ENCODE measurements around the gene KIRREL3.

Gene KIRREL3

DNA sequence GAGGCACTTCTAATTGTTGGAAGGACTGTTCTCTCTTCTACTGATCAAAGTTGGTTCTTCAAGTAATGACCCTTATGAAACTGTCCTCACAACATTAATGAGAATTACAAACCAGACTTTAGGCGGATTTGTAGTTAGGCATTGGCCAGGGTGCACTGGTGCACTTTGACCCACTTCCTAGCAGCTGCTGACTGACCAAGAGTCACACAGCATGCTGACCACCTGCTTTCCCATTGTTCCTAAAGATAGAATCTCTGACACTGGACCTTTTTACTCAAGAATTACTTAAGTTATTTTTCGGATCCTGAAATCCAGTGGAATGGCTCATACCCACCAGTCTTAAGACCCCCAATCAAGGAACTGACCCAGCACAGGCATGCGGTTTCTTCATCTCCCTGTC, 381.1 kb downstream of the KIRREL3 start:
- no peak for DNase-seq (ENCODE audit: low read depth, low spot score)
- no peak for TF ChIP-seq CTCF (IDR thresholded peaks at IDR 0.05; ENCODE audit: low read depth, low read length)
- in situ Hi-C loops (cut with HindIII; ENCODE audit: low sequenced_read_pairs): no loop called here

DNA sequence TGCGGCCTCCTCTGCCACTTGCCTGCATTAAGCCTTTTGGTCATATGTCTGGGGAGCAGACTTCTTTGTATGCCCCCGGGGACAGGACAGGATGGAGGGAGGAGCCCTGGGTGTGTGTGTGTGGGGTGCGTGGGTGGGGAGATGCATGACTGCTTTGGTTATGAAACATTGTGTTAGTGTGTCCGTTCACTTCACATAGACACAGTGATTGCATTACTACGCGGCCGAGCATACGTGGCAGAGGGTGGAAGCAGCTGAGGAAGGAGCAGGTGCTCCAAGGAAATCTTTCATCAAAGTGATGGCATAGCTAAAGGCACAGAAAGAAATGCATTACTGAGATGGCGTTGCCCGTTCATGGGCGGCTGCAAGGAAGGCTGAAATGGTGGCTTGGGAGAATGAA, 384.7 kb downstream of the KIRREL3 start:
- DNase-seq (ENCODE audit: low read depth, low spot score): no peak
- H3K4me3 ChIP-seq (ENCODE audit: low read depth, low read length): no peak overlapping the region
- TF ChIP-seq CTCF (IDR thresholded peaks at IDR 0.05; ENCODE audit: low read depth, low read length): no peak
- in situ Hi-C loops (cut with HindIII; ENCODE audit: low sequenced_read_pairs): no loop called here

More for the DNA sequence above, 381.1 kb downstream of the KIRREL3 start:
- H3K4me3 ChIP-seq (ENCODE audit: low read depth, low read length): no peak overlapping the region

DNA sequence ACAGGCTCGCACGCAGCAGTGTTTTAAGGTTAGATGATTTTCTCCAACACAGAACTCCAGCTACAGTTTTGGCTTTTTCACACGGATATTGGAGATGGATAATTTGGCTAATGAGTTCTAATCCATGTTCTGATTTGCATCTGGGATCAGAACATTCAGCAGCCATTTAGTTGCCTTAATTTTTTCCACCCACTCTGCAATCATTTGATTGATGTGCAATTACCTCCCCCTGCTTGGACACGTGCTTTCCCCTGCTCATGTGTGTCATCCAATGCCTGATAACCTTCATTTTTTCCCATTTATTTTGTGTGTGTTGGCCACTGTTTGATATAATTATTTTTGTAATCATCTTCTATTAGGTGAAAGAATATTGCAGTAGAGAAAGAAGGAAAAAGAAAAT, 387.3 kb downstream of the KIRREL3 start:
- H3K4me3 ChIP-seq (ENCODE audit: low read depth, low read length): no peak overlapping the region
- no peak for TF ChIP-seq CTCF (IDR thresholded peaks at IDR 0.05; ENCODE audit: low read depth, low read length)
- in situ Hi-C loops (cut with HindIII; ENCODE audit: low sequenced_read_pairs): no loop called here
- no peak for DNase-seq (ENCODE audit: low read depth, low spot score)

GRCh38 chr11:126612671-126613070, 387.9 kb downstream of the KIRREL3 start:
- H3K4me3 ChIP-seq (ENCODE audit: low read depth, low read length): no peak overlapping the region
- in situ Hi-C loops (cut with HindIII; ENCODE audit: low sequenced_read_pairs): no loop called here
- no peak for DNase-seq (ENCODE audit: low read depth, low spot score)
- no peak for TF ChIP-seq CTCF (IDR thresholded peaks at IDR 0.05; ENCODE audit: low read depth, low read length)

- in situ Hi-C loops (cut with HindIII; ENCODE audit: low sequenced_read_pairs): no loop called here
- TF ChIP-seq CTCF (IDR thresholded peaks at IDR 0.05; ENCODE audit: low read depth, low read length): no peak
- DNase-seq (ENCODE audit: low read depth, low spot score): no peak
- H3K4me3 ChIP-seq (ENCODE audit: low read depth, low read length): no peak overlapping the region
These were observed 389.1 kb downstream of the KIRREL3 start for GRCh38 chr11:126611438-126611837.

DNA sequence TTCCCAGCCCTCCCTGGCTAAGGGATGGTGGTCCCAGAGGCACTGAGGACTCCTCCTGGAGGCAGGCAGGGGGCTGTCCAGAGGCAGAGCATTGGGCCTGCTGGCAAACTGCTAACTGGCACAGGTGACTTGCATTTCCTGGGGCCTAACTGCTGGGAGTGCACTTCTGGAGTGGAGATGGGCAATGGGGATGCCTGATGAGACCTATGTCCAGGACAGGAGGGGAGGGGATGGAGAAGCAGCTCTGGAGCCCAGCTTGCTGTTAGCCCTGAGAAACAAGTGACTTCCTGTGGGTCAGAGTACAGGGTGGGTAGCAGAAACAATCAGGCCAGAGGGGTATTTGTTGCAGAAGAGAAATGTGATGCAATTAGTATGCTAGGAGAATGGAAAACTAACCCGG, 391.9 kb downstream of the KIRREL3 start:
- no peak for DNase-seq (ENCODE audit: low read depth, low spot score)
- no peak overlapping the region for H3K4me3 ChIP-seq (ENCODE audit: low read depth, low read length)
- TF ChIP-seq CTCF (IDR thresholded peaks at IDR 0.05; ENCODE audit: low read depth, low read length): no peak
- in situ Hi-C loops (cut with HindIII; ENCODE audit: low sequenced_read_pairs): no loop called here

All from astrocyte of the spinal cord (primary cell).